Endothelial cell of umbilical vein (primary cell): ENCODE results near the gene F9.

Experiments used
- CTCF ChIP-seq, 2 donors: IDR thresholded peaks; 1 replicate in 1 of 2; 2 replicates in 1 of 2; pipeline ENCODE4 v1.5.1; 2011; ENCODE audit warnings: low read length in 2 of 2, mild to moderate bottlenecking in 2 of 2, moderate library complexity in 2 of 2, control low read depth in 1 of 2, inconsistent platforms in 1 of 2, low read depth in 1 of 2; ENCODE audit not compliant: insufficient read depth in 1 of 2; ENCODE audit errors: extremely low read depth in 1 of 2
- EZH2 ChIP-seq: IDR thresholded peaks from 2 replicates; pipeline ENCODE4 v1.6.1; 2012; ENCODE audit warnings: borderline replicate concordance, low read depth, mild to moderate bottlenecking, moderate library complexity, low read length, inconsistent platforms; ENCODE audit not compliant: severe bottlenecking
- FOS ChIP-seq: IDR thresholded peaks from 2 replicates; pipeline ENCODE4 v1.6.1; 2011; ENCODE audit warnings: mild to moderate bottlenecking, low read length, moderate library complexity, borderline replicate concordance; ENCODE audit not compliant: insufficient read depth

GRCh38 chrX:139554376-139554775, 23.8 kb downstream of the F9 start:
- TF ChIP-seq CTCF (IDR thresholded peaks at IDR 0.05; ENCODE audit: extremely low read depth in 1 of 2, insufficient read depth in 1 of 2, low read depth in 1 of 2, low read length in 2 of 2) (no peak), EZH2 (no peak), FOS (no peak)
